ENCODE data around the gene NEBL.

Gene NEBL

GRCh38 chr10:20744821-20745220 is 152.3 kb downstream of the NEBL start:
- DNase-seq (ENCODE audit: insufficient read length, low spot score) (no peak), FAIRE-seq (no peak)
- TF ChIP-seq TAF1 (IDR thresholded peaks at IDR 0.05; ENCODE audit: low read depth, low read length) (no peak), POLR2AphosphoS5 (IDR thresholded peaks at IDR 0.05; ENCODE audit: low read depth, low read length) (no peak), POLR2A (IDR thresholded peaks at IDR 0.05; ENCODE audit: low read depth, low read length) (no peak), PAX5 (IDR thresholded peaks at IDR 0.05; ENCODE audit: insufficient read depth, low read length, severe bottlenecking) (no peak), SPI1 (IDR thresholded peaks at IDR 0.05; ENCODE audit: low read depth, low read length) (no peak), POU2F2 (IDR thresholded peaks at IDR 0.05; ENCODE audit: low read depth, low read length) (no peak)

GRCh38 chr10:20743942-20744341 is 153.2 kb downstream of the NEBL start:
- DNase-seq (ENCODE audit: insufficient read length, low spot score) = no peak
- no peak for FAIRE-seq
- TF ChIP-seq POLR2AphosphoS5 (IDR thresholded peaks at IDR 0.05; ENCODE audit: low read depth, low read length) (no peak), SPI1 (IDR thresholded peaks at IDR 0.05; ENCODE audit: low read depth, low read length) (no peak), POLR2A (IDR thresholded peaks at IDR 0.05; ENCODE audit: low read depth, low read length) (no peak), POU2F2 (IDR thresholded peaks at IDR 0.05; ENCODE audit: low read depth, low read length) (no peak)

- no peak for TF ChIP-seq POLR2AphosphoS5 (IDR thresholded peaks at IDR 0.05; ENCODE audit: low read depth, low read length)
- no peak for TF ChIP-seq SPI1 (IDR thresholded peaks at IDR 0.05; ENCODE audit: low read depth, low read length)
- no peak for TF ChIP-seq TAF1 (IDR thresholded peaks at IDR 0.05; ENCODE audit: low read depth, low read length)
- no peak for TF ChIP-seq POU2F2 (IDR thresholded peaks at IDR 0.05; ENCODE audit: low read depth, low read length)
- no peak for TF ChIP-seq POLR2A (IDR thresholded peaks at IDR 0.05; ENCODE audit: low read depth, low read length)
- TF ChIP-seq PAX5 (IDR thresholded peaks at IDR 0.05; ENCODE audit: insufficient read depth, low read length, severe bottlenecking) = no peak
- FAIRE-seq (no peak), DNase-seq (ENCODE audit: insufficient read length, low spot score) (no peak)
Measured at GRCh38 chr10:20742737-20743541, 154.2 kb downstream of the NEBL start.

GRCh38 chr10:20740120-20740519 is 157.0 kb downstream of the NEBL start:
- no peak for FAIRE-seq
- no peak for TF ChIP-seq TAF1 (IDR thresholded peaks at IDR 0.05; ENCODE audit: low read depth, low read length)
- no peak for TF ChIP-seq POLR2AphosphoS5 (IDR thresholded peaks at IDR 0.05; ENCODE audit: low read depth, low read length)
- no peak for TF ChIP-seq POU2F2 (IDR thresholded peaks at IDR 0.05; ENCODE audit: low read depth, low read length)
- TF ChIP-seq PAX5 (IDR thresholded peaks at IDR 0.05; ENCODE audit: insufficient read depth, low read length, severe bottlenecking) = no peak
- TF ChIP-seq SPI1 (IDR thresholded peaks at IDR 0.05; ENCODE audit: low read depth, low read length) = no peak
- no peak for TF ChIP-seq POLR2A (IDR thresholded peaks at IDR 0.05; ENCODE audit: low read depth, low read length)
- no peak for DNase-seq (ENCODE audit: insufficient read length, low spot score)

- FAIRE-seq (no peak), DNase-seq (ENCODE audit: insufficient read length, low spot score) (no peak)
- no peak for TF ChIP-seq POU2F2 (IDR thresholded peaks at IDR 0.05; ENCODE audit: low read depth, low read length)
- no peak for TF ChIP-seq SPI1 (IDR thresholded peaks at IDR 0.05; ENCODE audit: low read depth, low read length)
- TF ChIP-seq POLR2AphosphoS5 (IDR thresholded peaks at IDR 0.05; ENCODE audit: low read depth, low read length) = no peak
- no peak for TF ChIP-seq TAF1 (IDR thresholded peaks at IDR 0.05; ENCODE audit: low read depth, low read length)
- TF ChIP-seq POLR2A (IDR thresholded peaks at IDR 0.05; ENCODE audit: low read depth, low read length) = no peak
- no peak for TF ChIP-seq PAX5 (IDR thresholded peaks at IDR 0.05; ENCODE audit: insufficient read depth, low read length, severe bottlenecking)
Measured at GRCh38 chr10:20737107-20737506, 160.0 kb downstream of the NEBL start.
